Smooth muscle cell (in vitro differentiated cells): ENCODE measurements around the gene RPLP2. TPM values are rescaled to one million over a fixed set of nuclear protein-coding genes. Genes with fewer than 3 reads are reported as not detected.

Experiments used
- DNase-seq: peaks from one replicate; lab custom pipeline; 2025; ENCODE audit not compliant: unreplicated experiment; lab: John Stamatoyannopoulos, UW
- H2AFZ ChIP-seq: fragments of 200-600 bp; sonication (generic); 2 replicates; pipeline ENCODE4 v1.6.0; 2016; ENCODE audit warnings: antibody characterized with exemption, low read depth, mild to moderate bottlenecking
- H3F3A ChIP-seq: fragments of 200-600 bp; sonication (generic); 2 replicates; pipeline ENCODE4 v1.6.0; 2017; ENCODE audit warnings: antibody characterized with exemption, low read depth
- H3K27ac ChIP-seq: fragments of 200-600 bp; sonication (generic); 2 replicates; pipeline ENCODE4 v1.5.1; 2016; ENCODE audit warnings: low read depth, mild to moderate bottlenecking
- H3K27me3 ChIP-seq: fragments of 200-600 bp; sonication (generic); 2 replicates; pipeline ENCODE4 v1.6.1; 2016; ENCODE audit warnings: low read depth, mild to moderate bottlenecking
- H3K36me3 ChIP-seq: fragments of 200-600 bp; sonication (generic); 2 replicates; pipeline ENCODE4 v1.5.1; 2016; ENCODE audit warnings: low read depth
- H3K4me1 ChIP-seq: fragments of 200-600 bp; sonication (generic); 2 replicates; pipeline ENCODE4 v1.5.1; 2016; ENCODE audit warnings: low read depth
- H3K4me2 ChIP-seq: fragments of 200-600 bp; sonication (generic); 2 replicates; pipeline ENCODE4 v1.6.0; 2016; ENCODE audit warnings: mild to moderate bottlenecking
- H3K4me3 ChIP-seq: fragments of 200-600 bp; sonication (generic); 2 replicates; pipeline ENCODE4 v1.5.1; 2016; ENCODE audit warnings: mild to moderate bottlenecking
- H3K79me2 ChIP-seq: fragments of 200-600 bp; sonication (generic); 2 replicates; pipeline ENCODE4 v1.6.0; 2016; ENCODE audit warnings: low read depth, mild to moderate bottlenecking
- H3K9ac ChIP-seq: fragments of 200-600 bp; sonication (generic); 2 replicates; pipeline ENCODE4 v1.6.0; 2016; ENCODE audit warnings: low read depth
- H3K9me3 ChIP-seq: fragments of 200-600 bp; sonication (generic); replicated peaks from 2 replicates; pipeline ENCODE4 v1.5.1; 2016; ENCODE audit warnings: low read depth
- H4K20me1 ChIP-seq: fragments of 200-600 bp; sonication (generic); 2 replicates; pipeline ENCODE4 v1.6.0; 2016; ENCODE audit warnings: low read depth
- WGBS: methylation state at CpG from one replicate; pipeline ENCODE4 v1.1.7; 2016; ENCODE audit warnings: low lambda C conversion rate; 5-methylcytosine and 5-hydroxymethylcytosine counted together
- polyA plus RNA-seq: library from polyadenylated mRNA; unstranded; fragments of >200 nt; fragmentation: Nextera tagmentation; extraction: Ambion mirVana; gene quantifications from 2 replicates; pipeline ENCODE4 v1.2.1, GENCODE V29; 2016
- total RNA-seq: library from RNA; depleted of rRNA; stranded (reverse); fragments of >200 nt; gene quantifications from 2 replicates; pipeline ENCODE4 v1.2.3, GENCODE V29; 2014
- TF ChIP-seq, protein P1 (sequence below): fragments of 200-600 bp; sonication (generic); IDR thresholded peaks from 2 replicates; pipeline ENCODE4 v1.5.1; 2017; ENCODE audit warnings: borderline replicate concordance, mild to moderate bottlenecking, antibody characterized with exemption; ENCODE audit not compliant: insufficient read depth, poor library complexity, severe bottlenecking

RPLP2 gene
- total and polyA plus RNA-seq, 2 experiments from 2014 or later, result 472 to 622 TPM

DNA sequence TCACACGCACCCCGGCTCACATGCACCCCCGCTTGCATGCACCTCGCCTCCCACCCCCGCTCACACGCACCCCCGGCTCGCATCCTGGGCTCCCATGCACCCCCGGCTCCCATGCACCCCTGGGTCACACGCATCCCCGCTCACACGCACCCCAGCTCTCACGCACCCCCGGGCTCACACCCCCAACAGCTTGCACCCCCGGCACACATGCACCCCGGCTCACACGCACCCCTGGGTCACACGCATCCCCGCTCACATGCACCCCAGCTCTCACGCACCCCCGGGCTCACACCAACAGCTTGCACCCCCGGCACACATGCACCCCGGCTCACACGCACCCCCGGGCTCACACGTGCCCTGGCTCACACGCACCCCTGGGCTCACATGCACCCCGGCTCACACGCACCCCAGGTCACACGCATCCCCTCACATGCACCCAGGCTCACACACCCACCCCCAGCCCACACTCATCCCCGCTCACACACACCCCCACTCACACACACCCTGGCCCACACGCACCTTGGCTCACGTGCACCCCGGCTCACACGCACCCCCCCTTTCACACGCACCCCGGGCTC lies 49.1 kb downstream of the RPLP2 start:
- Histone ChIP-seq H2AFZ (no peak overlapping the region), H3K27me3 (no peaks in the 10 kb centered on the region), H3K9ac (no peak overlapping the region), H3K4me1 (peaks cover 30% of the 10 kb centered on the region), H4K20me1 (peaks cover 82% of the 10 kb centered on the region), H3K36me3 (no peaks in the 10 kb centered on the region), H3K27ac (no peak overlapping the region), H3K9me3 (no peaks in the 10 kb centered on the region), H3K79me2 (no peaks in the 10 kb centered on the region), H3F3A (no peaks in the 10 kb centered on the region), H3K4me2 (no peak overlapping the region), H3K4me3 (no peak overlapping the region)
- DNase-seq, result no peak
- 100% methylated on average over 10 of the region's 37 CpGs for WGBS
- TF ChIP-seq, protein P1, sequence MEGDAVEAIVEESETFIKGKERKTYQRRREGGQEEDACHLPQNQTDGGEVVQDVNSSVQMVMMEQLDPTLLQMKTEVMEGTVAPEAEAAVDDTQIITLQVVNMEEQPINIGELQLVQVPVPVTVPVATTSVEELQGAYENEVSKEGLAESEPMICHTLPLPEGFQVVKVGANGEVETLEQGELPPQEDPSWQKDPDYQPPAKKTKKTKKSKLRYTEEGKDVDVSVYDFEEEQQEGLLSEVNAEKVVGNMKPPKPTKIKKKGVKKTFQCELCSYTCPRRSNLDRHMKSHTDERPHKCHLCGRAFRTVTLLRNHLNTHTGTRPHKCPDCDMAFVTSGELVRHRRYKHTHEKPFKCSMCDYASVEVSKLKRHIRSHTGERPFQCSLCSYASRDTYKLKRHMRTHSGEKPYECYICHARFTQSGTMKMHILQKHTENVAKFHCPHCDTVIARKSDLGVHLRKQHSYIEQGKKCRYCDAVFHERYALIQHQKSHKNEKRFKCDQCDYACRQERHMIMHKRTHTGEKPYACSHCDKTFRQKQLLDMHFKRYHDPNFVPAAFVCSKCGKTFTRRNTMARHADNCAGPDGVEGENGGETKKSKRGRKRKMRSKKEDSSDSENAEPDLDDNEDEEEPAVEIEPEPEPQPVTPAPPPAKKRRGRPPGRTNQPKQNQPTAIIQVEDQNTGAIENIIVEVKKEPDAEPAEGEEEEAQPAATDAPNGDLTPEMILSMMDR, result no peak

DNA sequence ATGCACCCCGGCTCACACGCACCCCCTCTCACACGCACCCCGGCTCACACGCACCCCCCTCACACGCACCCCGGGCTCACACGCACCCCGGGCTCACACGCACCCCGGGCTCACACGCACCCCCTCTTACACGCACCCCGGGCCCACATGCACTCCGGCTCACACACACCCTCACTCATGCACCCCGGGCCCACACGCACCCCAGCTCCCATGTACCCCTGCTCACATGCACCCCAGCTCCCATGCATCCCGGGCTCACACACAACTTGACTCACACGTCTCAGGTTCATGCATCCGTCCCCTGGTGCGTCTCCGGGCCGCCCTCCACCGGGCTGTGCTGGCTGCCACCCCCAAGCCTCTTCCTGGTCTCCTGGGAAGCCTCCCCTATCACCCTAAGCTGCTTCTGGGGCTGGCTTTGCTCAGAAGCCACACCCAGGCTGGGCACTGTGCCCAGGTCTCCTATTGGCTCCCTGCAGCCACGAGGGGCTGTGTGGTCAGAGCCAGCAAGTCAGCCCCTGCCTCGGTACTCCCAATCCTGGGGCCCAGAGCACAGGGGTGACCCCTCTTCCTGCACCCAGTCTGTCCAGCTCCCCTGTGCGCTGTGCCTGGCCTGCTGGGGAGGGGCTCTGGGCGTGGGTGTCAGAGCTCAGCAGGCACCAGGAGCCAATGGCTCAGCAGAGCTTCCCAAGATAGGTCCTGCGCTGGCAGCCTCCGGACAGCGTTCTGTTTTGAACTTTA lies 49.8 kb downstream of the RPLP2 start:
- Histone ChIP-seq H2AFZ (no peak overlapping the region), H3K27ac (no peak overlapping the region), H3K4me1 (peaks cover 24% of the 10 kb centered on the region), H4K20me1 (peaks cover 77% of the 10 kb centered on the region), H3K9ac (no peak overlapping the region), H3K27me3 (no peaks in the 10 kb centered on the region), H3K79me2 (no peaks in the 10 kb centered on the region), H3K4me3 (no peak overlapping the region), H3K9me3 (no peaks in the 10 kb centered on the region), H3K4me2 (peak overlapping the region; percentile 67), H3F3A (no peaks in the 10 kb centered on the region), H3K36me3 (no peaks in the 10 kb centered on the region)
- TF ChIP-seq, protein P1, result no peak
- WGBS, result 76% methylated on average over 15 of the region's 31 CpGs
- peak; percentile 44 for DNase-seq

DNA sequence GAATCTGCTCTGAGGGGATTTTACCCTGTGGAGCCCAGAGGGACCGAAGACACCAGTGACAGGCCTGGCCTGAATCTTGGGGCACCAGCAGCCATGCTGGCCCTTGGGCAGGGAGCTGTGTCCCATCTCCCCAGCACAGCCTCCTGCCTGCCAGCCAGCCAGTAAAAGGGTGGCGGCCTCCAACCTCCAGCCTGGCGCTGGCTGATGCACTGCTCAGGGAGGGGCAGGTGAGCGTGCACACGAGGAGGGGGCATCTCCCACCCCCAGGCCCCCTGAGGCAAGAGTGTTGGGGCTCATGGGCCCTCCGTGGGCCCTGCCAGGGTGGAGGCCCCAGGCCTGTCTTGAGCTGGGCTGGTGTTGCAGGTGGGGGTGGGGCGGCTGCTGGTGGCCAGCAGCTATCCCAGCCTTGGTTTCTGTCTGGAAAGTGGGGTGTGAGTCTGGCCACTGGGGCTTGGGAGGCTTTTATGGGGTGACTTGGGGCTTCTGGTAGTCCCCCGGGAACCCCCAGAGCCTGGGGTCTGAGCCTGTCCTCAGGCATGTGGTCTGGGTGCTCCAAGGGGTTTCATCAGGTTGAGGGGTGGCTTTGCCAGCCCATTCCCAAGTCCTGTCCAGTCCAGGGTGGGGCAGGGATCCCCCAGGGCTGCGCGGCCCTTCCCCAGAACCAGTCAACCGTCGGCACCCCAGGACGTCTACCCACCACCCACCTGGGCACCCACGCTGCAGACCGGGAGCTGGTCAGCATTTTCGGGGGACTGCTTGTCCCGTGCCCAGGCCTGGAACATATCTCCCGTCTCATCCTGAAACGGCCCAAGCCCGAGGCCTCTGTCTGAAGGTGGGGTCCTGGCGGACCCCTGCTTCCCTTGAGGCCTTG lies 50.7 kb downstream of the RPLP2 start:
- peaks cover 68% of the 10 kb centered on the region for H4K20me1 ChIP-seq
- peaks cover 16% of the 10 kb centered on the region for H3K4me1 ChIP-seq
- 89% methylated on average over 21 of the region's 21 CpGs for WGBS
- no peak overlapping the region for H3K4me3 ChIP-seq
- no peak overlapping the region for H3K27ac ChIP-seq
- no peaks in the 10 kb centered on the region for H3K36me3 ChIP-seq
- H2AFZ ChIP-seq, result no peak overlapping the region
- peak overlapping the region; percentile 67 for H3K4me2 ChIP-seq
- no peak overlapping the region for H3K9ac ChIP-seq
- H3K79me2 ChIP-seq, result no peaks in the 10 kb centered on the region
- H3K27me3 ChIP-seq, result no peaks in the 10 kb centered on the region
- no peaks in the 10 kb centered on the region for H3K9me3 ChIP-seq
- no peaks in the 10 kb centered on the region for H3F3A ChIP-seq
- DNase-seq, result no peak
- TF ChIP-seq, protein P1, result no peak
